ENCODE results near the gene IL1RN. TPM values are rescaled to one million over a fixed set of nuclear protein-coding genes. Genes with fewer than 3 reads are reported as not detected.

Gene IL1RN
- total and polyA plus RNA-seq, 10 of the 15 experiments (the other 5 are each of a cell fraction or from before 2014, with no cell fraction given) = 0.04 TPM; not detected in 7

GRCh38 chr2:113120861-113121260, 6.5 kb upstream of the IL1RN start:
- intact Hi-C loops (cut with micrococcal nuclease; ENCODE audit: unreplicated experiment) = no loop called here
- ATAC-seq = no peak
- no peak overlapping the region for H3K4me2 ChIP-seq (ENCODE audit: control insufficient read depth, insufficient read depth)

GRCh38 chr2:113122364-113122763, 5.0 kb upstream of the IL1RN start:
- DNase-seq (ENCODE audit: low read depth, low spot score) (no peak), FAIRE-seq (no peak), ATAC-seq (no peak)
- H3K27ac ChIP-seq (ENCODE audit: control insufficient read depth, insufficient read depth) = no peak overlapping the region
- WGBS (ENCODE audit: insufficient coverage, insufficient replicate concordance, low lambda C conversion rate, missing lambda C conversion rate) = 67% methylated on average over 4 of the region's 4 CpGs
- SMC1A ChIA-PET (ENCODE audit: uncharacterized antibody, unreplicated experiment) = interaction anchor here (0.9 to 1.3 kb wide), 4 partner anchors 13 to 77 kb away, joined by 3 read pairs; no protein-coding TSS in a partner anchor
- H3K4me1 ChIP-seq (ENCODE audit: control insufficient read depth, insufficient read depth, low read length) = peaks cover 11% of the 10 kb centered on the region
- H3K4me3 ChIP-seq = no peak overlapping the region
- H3K79me2 ChIP-seq (ENCODE audit: control insufficient read depth, insufficient read depth, low read length) = no peaks in the 10 kb centered on the region
- no peak overlapping the region for H3K4me2 ChIP-seq (ENCODE audit: control insufficient read depth, insufficient read depth)
- no peaks in the 10 kb centered on the region for H4K20me1 ChIP-seq (ENCODE audit: control insufficient read depth, insufficient read depth)
- H3K9me3 ChIP-seq (replicated peaks; ENCODE audit: control insufficient read depth, insufficient read depth, low read length) = no peaks in the 10 kb centered on the region
- CTCF ChIA-PET = interaction anchor here (1.1 kb wide), 1 partner anchor 14 kb away, joined by 3 read pairs; no protein-coding TSS in a partner anchor
- no TSS peak for BruUV-seq (replicated peaks)
- no peak overlapping the region for H3K9ac ChIP-seq (ENCODE audit: control insufficient read depth, insufficient read depth, low read length)
- intact Hi-C loops (cut with micrococcal nuclease; ENCODE audit: unreplicated experiment) = no loop called here
- POLR2A ChIA-PET = no interaction called here
- no peaks in the 10 kb centered on the region for H3K36me3 ChIP-seq (ENCODE audit: control insufficient read depth in 2 of 2, insufficient read depth in 2 of 2, low read length in 1 of 2)
- RAD21 ChIA-PET (ENCODE audit: unreplicated experiment) = interaction anchor here (0.8 kb wide), 1 partner anchor 42 kb away, joined by 4 read pairs; no protein-coding TSS in a partner anchor
- H2AFZ ChIP-seq (ENCODE audit: control insufficient read depth, low read depth, low read length) = no peak overlapping the region
- H3K27me3 ChIP-seq (replicated peaks in 1 of 2; ENCODE audit: control insufficient read depth in 2 of 2, insufficient read depth in 2 of 2, low read length in 1 of 2) = no peaks in the 10 kb centered on the region
- in situ Hi-C loops (cut with MboI) = no loop called here
- no peak for TF ChIP-seq FOXK2 (IDR thresholded peaks at IDR 0.05)
- no peak for TF ChIP-seq CBX5 (IDR thresholded peaks at IDR 0.05; ENCODE audit: low read depth)
- TF ChIP-seq HCFC1 (IDR thresholded peaks at IDR 0.05; ENCODE audit: low read length) = no peak
- TF ChIP-seq PKNOX1 (IDR thresholded peaks at IDR 0.05) = no peak
- TF ChIP-seq JUNB (IDR thresholded peaks at IDR 0.05) = no peak
- TF ChIP-seq ASH2L (IDR thresholded peaks at IDR 0.05; ENCODE audit: borderline replicate concordance, low read depth) = no peak
- TF ChIP-seq CBFB (IDR thresholded peaks at IDR 0.05; ENCODE audit: low read depth) = no peak
- TF ChIP-seq TCF7 (IDR thresholded peaks at IDR 0.05; ENCODE audit: borderline replicate concordance) = no peak
- TF ChIP-seq BRCA1 (IDR thresholded peaks at IDR 0.05; ENCODE audit: low read depth, low read length) = no peak
- TF ChIP-seq EGR1 (IDR thresholded peaks at IDR 0.05; ENCODE audit: borderline replicate concordance in 1 of 2, low read depth in 2 of 2, low read length in 2 of 2) = no peak
- TF ChIP-seq CBX3 (IDR thresholded peaks at IDR 0.05; ENCODE audit: borderline replicate concordance, low read depth) = no peak

More at GRCh38 chr2:113120861-113121260, 6.5 kb upstream of the IL1RN start:
- TF ChIP-seq MXI1 (IDR thresholded peaks at IDR 0.05; ENCODE audit: low read depth, low read length) (no peak), MYC (IDR thresholded peaks at IDR 0.05; ENCODE audit: insufficient read depth, insufficient read length, insufficient replicate concordance, low read length, severe bottlenecking) (no peak), SMC3 (IDR thresholded peaks at IDR 0.05; ENCODE audit: borderline replicate concordance, low read length) (no peak), ZSCAN29 (IDR thresholded peaks at IDR 0.05) (no peak), ATF3 (IDR thresholded peaks at IDR 0.05; ENCODE audit: borderline replicate concordance, extremely low read depth, low read depth, low read length) (no peak), CBX5 (IDR thresholded peaks at IDR 0.05; ENCODE audit: low read depth) (no peak), BCL11A (IDR thresholded peaks at IDR 0.05; ENCODE audit: low read depth, low read length) (no peak), TCF7 (IDR thresholded peaks at IDR 0.05; ENCODE audit: borderline replicate concordance) (no peak), CHD2 (IDR thresholded peaks at IDR 0.05; ENCODE audit: borderline replicate concordance, low read depth, low read length) (no peak), PAX8 (IDR thresholded peaks at IDR 0.05) (no peak), SPI1 (IDR thresholded peaks at IDR 0.05; ENCODE audit: borderline replicate concordance, insufficient read depth, low read depth, low read length) (no peak)
- Histone ChIP-seq H4K20me1 (ENCODE audit: control insufficient read depth, insufficient read depth) (no peaks in the 10 kb centered on the region), H2AFZ (ENCODE audit: control insufficient read depth, low read depth, low read length) (no peak overlapping the region), H3K9me3 (replicated peaks; ENCODE audit: control insufficient read depth, insufficient read depth, low read length) (no peaks in the 10 kb centered on the region), H3K4me1 (ENCODE audit: control insufficient read depth, insufficient read depth, low read length) (peaks cover 21% of the 10 kb centered on the region), H3K36me3 (ENCODE audit: control insufficient read depth in 2 of 2, insufficient read depth in 2 of 2, low read length in 1 of 2) (no peaks in the 10 kb centered on the region), H3K9ac (ENCODE audit: control insufficient read depth, insufficient read depth, low read length) (no peak overlapping the region), H3K27me3 (replicated peaks in 1 of 2; ENCODE audit: control insufficient read depth in 2 of 2, insufficient read depth in 2 of 2, low read length in 1 of 2) (no peaks in the 10 kb centered on the region), H3K27ac (ENCODE audit: control insufficient read depth, insufficient read depth) (no peak overlapping the region), H3K4me3 (no peak overlapping the region), H3K79me2 (ENCODE audit: control insufficient read depth, insufficient read depth, low read length) (no peaks in the 10 kb centered on the region)
- DNase-seq (ENCODE audit: low read depth, low spot score) (no peak), FAIRE-seq (no peak)
- POLR2A ChIA-PET = no interaction called here
- RAD21 ChIA-PET (ENCODE audit: unreplicated experiment) = no interaction called here
- CTCF ChIA-PET = interaction anchor here (1.1 to 1.3 kb wide), 2 partner anchors 18 to 41 kb away, joined by 3 to 5 read pairs; no protein-coding TSS in a partner anchor
- SMC1A ChIA-PET (ENCODE audit: uncharacterized antibody, unreplicated experiment) = interaction anchor here (1.3 kb wide), 1 partner anchor 79 kb away, joined by 3 read pairs; no protein-coding TSS in a partner anchor
- 0% methylated on average over 3 of the region's 3 CpGs for WGBS (ENCODE audit: insufficient coverage, insufficient replicate concordance, low lambda C conversion rate, missing lambda C conversion rate)
- BruUV-seq (replicated peaks) = no TSS peak
- in situ Hi-C loops (cut with MboI) = no loop called here

All from GM12878 (cell line).